Fibroblast of lung (primary cell): ENCODE measurements around the gene PDE11A. TPM values are rescaled to one million over a fixed set of nuclear protein-coding genes. Genes with fewer than 3 reads are reported as not detected.

Source experiments
- DNase-seq, 2 donors: peaks; one replicate each; pipeline versions ENCODE4 v3.0.0 to v3.0.0-alpha.2; 2010; ENCODE audit warnings: low read depth in 2 of 2
- H2AFZ ChIP-seq: 2 replicates; pipeline ENCODE4 v1.5.1; 2012; ENCODE audit warnings: low read length, control low read depth, inconsistent platforms
- H3K27ac ChIP-seq: 2 replicates; pipeline ENCODE4 v1.5.1; 2011; ENCODE audit warnings: low read length, control low read depth; ENCODE audit not compliant: insufficient read depth
- H3K27me3 ChIP-seq: 2 replicates; pipeline ENCODE4 v1.5.1; 2011; ENCODE audit warnings: mild to moderate bottlenecking, low read length; ENCODE audit not compliant: control insufficient read depth, insufficient read depth
- H3K36me3 ChIP-seq: 2 replicates; pipeline ENCODE4 v1.5.1; 2011; ENCODE audit warnings: low read length; ENCODE audit not compliant: control insufficient read depth, insufficient read depth
- H3K4me1 ChIP-seq: 2 replicates; pipeline ENCODE4 v1.5.1; 2011; ENCODE audit warnings: low read length; ENCODE audit not compliant: control insufficient read depth, insufficient read depth; ENCODE audit errors: extremely low read depth
- H3K4me2 ChIP-seq: 2 replicates; pipeline ENCODE4 v1.5.1; 2011; ENCODE audit warnings: low read length, control low read depth; ENCODE audit not compliant: insufficient read depth; ENCODE audit errors: extremely low read depth
- H3K4me3 ChIP-seq, 4 experiments: fragments of 200-600 bp in 1 of 4; sonication (generic) in 1 of 4; replicated peaks in 1 of 4; 2 replicates each; pipeline ENCODE4 v1.5.1; 2011 to 2016; ENCODE audit warnings: low read length in 4 of 4, low read depth in 3 of 4, mild to moderate bottlenecking in 3 of 4, control low read depth in 2 of 4, inconsistent platforms in 1 of 4, mixed read lengths in 1 of 4; ENCODE audit not compliant: insufficient read depth in 1 of 4; ENCODE audit errors: control extremely low read depth in 1 of 4
- H3K79me2 ChIP-seq: 2 replicates; pipeline ENCODE4 v1.5.1; 2012; ENCODE audit warnings: mild to moderate bottlenecking, low read length, inconsistent platforms; ENCODE audit not compliant: control insufficient read depth, insufficient read depth
- H3K9ac ChIP-seq: 2 replicates; pipeline ENCODE4 v1.5.1; 2011; ENCODE audit warnings: mild to moderate bottlenecking, low read length, control low read depth; ENCODE audit not compliant: insufficient read depth
- H3K9me3 ChIP-seq: 2 replicates; pipeline ENCODE4 v1.5.1; 2012; ENCODE audit warnings: low read depth, low read length; ENCODE audit not compliant: control insufficient read depth, insufficient read depth
- H4K20me1 ChIP-seq: 2 replicates; pipeline ENCODE4 v1.5.1; 2011; ENCODE audit warnings: low read length; ENCODE audit not compliant: control insufficient read depth, insufficient read depth; ENCODE audit errors: extremely low read depth
- EZH2 ChIP-seq: IDR thresholded peaks from 2 replicates; pipeline ENCODE4 v1.5.1; 2012; ENCODE audit warnings: low read length, control low read depth, mild to moderate bottlenecking; ENCODE audit errors: missing control alignments
- polyA plus RNA-seq, 2 donors: library from polyadenylated mRNA; depleted of rRNA in 1 of 2; stranded (reverse) in 1 of 2; unstranded in 1 of 2; fragments of >200 nt; gene quantifications; 2 replicates each; pipeline ENCODE4 v1.2.1, GENCODE V29; 2011 to 2012; ENCODE audit warnings: missing spikeins in 1 of 2
- total RNA-seq: library from RNA; depleted of rRNA; stranded (reverse); fragments of >200 nt; gene quantifications from 2 replicates; pipeline ENCODE4 v1.2.1, GENCODE V29; 2014
- TF ChIP-seq, protein P1 (sequence below), 2 donors: IDR thresholded peaks in 1 of 2; conservative IDR thresholded peaks in 1 of 2; 1 replicate in 1 of 2; 2 replicates in 1 of 2; pipeline ENCODE4 v1.5.1; 2011 to 2012; ENCODE audit warnings: low read length in 2 of 2, control low read depth in 1 of 2, inconsistent platforms in 1 of 2, low read depth in 1 of 2, mild to moderate bottlenecking in 1 of 2

Gene PDE11A
- total and polyA plus RNA-seq, 2 donors (not counting 1 experiment from before 2014, with no cell fraction given): 0.03 to 0.33 TPM

- H3K36me3 ChIP-seq: no peaks in the 10 kb centered on the region
- no peak overlapping the region for H2AFZ ChIP-seq
- no peaks in the 10 kb centered on the region for H4K20me1 ChIP-seq
- H3K27ac ChIP-seq: no peak overlapping the region
- TF ChIP-seq, protein P1, sequence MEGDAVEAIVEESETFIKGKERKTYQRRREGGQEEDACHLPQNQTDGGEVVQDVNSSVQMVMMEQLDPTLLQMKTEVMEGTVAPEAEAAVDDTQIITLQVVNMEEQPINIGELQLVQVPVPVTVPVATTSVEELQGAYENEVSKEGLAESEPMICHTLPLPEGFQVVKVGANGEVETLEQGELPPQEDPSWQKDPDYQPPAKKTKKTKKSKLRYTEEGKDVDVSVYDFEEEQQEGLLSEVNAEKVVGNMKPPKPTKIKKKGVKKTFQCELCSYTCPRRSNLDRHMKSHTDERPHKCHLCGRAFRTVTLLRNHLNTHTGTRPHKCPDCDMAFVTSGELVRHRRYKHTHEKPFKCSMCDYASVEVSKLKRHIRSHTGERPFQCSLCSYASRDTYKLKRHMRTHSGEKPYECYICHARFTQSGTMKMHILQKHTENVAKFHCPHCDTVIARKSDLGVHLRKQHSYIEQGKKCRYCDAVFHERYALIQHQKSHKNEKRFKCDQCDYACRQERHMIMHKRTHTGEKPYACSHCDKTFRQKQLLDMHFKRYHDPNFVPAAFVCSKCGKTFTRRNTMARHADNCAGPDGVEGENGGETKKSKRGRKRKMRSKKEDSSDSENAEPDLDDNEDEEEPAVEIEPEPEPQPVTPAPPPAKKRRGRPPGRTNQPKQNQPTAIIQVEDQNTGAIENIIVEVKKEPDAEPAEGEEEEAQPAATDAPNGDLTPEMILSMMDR (conservative IDR thresholded peaks at IDR 0.05 in 1 of 2, IDR thresholded peaks at IDR 0.05 in 1 of 2; ENCODE audit: low read depth in 1 of 2, low read length in 2 of 2): no peak
- no peak for TF ChIP-seq EZH2
- no peak for DNase-seq
- H3K9ac ChIP-seq: no peak overlapping the region
- H3K4me3 ChIP-seq: no peak overlapping the region
- H3K4me1 ChIP-seq: peaks cover 2% of the 10 kb centered on the region
- H3K27me3 ChIP-seq: peaks cover 3% of the 10 kb centered on the region
- no peaks in the 10 kb centered on the region for H3K9me3 ChIP-seq
- H3K4me2 ChIP-seq: no peak overlapping the region
- H3K79me2 ChIP-seq: no peaks in the 10 kb centered on the region
These were observed 3.6 kb downstream of the PDE11A start for GRCh38 chr2:178068823-178069454.

GRCh38 chr2:178066890-178067669 lies 5.5 kb downstream of the PDE11A start:
- TF ChIP-seq, protein P1 (conservative IDR thresholded peaks at IDR 0.05 in 1 of 2, IDR thresholded peaks at IDR 0.05 in 1 of 2; ENCODE audit: low read depth in 1 of 2, low read length in 2 of 2): no peak
- no peak for TF ChIP-seq EZH2

GRCh38 chr2:178066324-178066723 lies 6.3 kb downstream of the PDE11A start:
- no peak for DNase-seq
- Histone ChIP-seq H2AFZ (no peak overlapping the region), H3K4me1 (no peaks in the 10 kb centered on the region), H3K27ac (no peak overlapping the region), H3K4me2 (no peak overlapping the region), H3K9me3 (no peaks in the 10 kb centered on the region), H3K27me3 (no peaks in the 10 kb centered on the region), H4K20me1 (no peaks in the 10 kb centered on the region), H3K36me3 (no peaks in the 10 kb centered on the region), H3K4me3 (no peak overlapping the region), H3K9ac (no peak overlapping the region), H3K79me2 (no peaks in the 10 kb centered on the region)
- no peak for TF ChIP-seq EZH2
- TF ChIP-seq, protein P1 (conservative IDR thresholded peaks at IDR 0.05 in 1 of 2, IDR thresholded peaks at IDR 0.05 in 1 of 2; ENCODE audit: low read depth in 1 of 2, low read length in 2 of 2): no peak

More at GRCh38 chr2:178066890-178067669, 5.5 kb downstream of the PDE11A start:
- Histone ChIP-seq H4K20me1 (no peaks in the 10 kb centered on the region), H3K4me2 (no peak overlapping the region), H3K9ac (no peak overlapping the region), H3K27ac (no peak overlapping the region), H3K4me1 (no peaks in the 10 kb centered on the region), H2AFZ (no peak overlapping the region), H3K9me3 (no peaks in the 10 kb centered on the region), H3K79me2 (no peaks in the 10 kb centered on the region), H3K4me3 (no peak overlapping the region), H3K27me3 (peaks cover 3% of the 10 kb centered on the region), H3K36me3 (no peaks in the 10 kb centered on the region)
- peak in 1 of 2 donors; percentile 54 for DNase-seq
